NCI-H82 (cell line): Measurements from ENCODE around the gene GABBR2.
A peak's percentile ranks its signal among the peaks of the same experiment; 100 is the strongest.
"Not testable (repeated sequence)": the region's sequence is repeated elsewhere in the genome, so short reads cannot be mapped to it uniquely, and the experiment has no call there.

Source experiments
- DNase-seq: peaks from one replicate; lab custom pipeline; 2025; lab: John Stamatoyannopoulos, UW

Gene GABBR2

DNA sequence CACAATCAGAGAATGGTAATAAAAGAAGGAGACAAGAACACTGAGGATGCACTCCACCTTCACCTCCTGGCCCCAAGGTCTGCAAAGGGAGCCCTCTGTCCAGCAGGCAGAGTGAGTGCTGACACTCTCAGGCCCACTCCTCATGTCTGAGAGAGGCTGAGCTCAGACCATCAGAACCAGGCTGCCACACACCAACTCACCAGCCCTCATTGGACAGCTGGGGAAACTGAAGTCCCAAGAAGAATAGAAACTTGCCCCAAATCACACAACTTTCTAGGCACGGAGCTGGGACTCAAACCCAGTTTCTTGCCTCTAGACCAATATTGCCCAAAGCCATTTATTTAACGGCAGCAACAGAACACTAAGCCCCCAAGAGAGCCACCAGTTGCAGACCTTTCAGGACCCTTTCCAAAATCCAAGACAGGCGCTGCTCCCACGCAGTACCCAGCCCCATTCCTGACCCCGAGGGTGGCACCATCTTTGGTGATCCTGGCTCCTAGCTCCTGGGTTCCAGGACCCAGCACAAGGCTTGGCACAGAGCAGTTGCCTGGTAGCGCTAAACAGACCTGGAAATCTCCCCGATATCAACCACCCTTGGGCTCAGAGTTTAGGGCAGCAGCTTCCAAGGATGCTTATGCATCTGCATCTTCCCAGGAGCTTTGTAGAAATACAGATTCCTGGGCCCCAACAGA is 192.4 kb downstream of the GABBR2 start:
- DNase-seq = no peak

DNA sequence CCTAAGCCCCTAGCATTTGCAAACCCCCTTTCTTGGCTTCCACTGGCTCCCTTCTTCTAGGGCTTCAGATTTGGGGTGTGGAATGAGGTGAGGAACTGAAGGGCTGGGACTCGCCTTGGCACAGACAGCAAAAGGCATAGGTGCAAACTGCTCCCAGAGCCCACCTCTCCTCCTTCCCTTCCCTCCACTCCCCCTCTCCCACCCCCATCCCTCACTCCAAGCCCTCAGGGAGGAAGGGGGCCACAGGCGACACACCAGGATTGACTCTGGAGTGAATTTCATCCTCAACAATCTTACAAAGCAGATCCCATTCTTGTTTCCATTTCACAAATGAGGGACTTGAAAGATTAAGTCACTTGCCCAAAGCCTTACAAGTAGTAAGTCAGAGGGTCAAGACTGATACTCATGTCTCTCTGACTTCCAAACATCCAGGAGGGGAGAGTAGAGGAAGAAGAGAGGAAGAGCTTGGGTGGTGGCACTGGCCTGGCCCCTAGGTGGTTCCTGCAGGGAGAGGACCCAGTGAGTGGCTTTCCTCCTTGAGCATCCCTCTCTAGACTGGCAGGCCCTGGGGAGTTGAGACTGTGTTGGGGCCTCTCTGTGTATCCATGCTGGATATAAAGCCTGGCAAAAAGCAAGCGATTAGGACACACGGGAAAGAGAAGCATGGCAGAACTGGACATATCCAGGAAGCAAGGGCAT is 193.1 kb downstream of the GABBR2 start:
- DNase-seq = no peak

DNA sequence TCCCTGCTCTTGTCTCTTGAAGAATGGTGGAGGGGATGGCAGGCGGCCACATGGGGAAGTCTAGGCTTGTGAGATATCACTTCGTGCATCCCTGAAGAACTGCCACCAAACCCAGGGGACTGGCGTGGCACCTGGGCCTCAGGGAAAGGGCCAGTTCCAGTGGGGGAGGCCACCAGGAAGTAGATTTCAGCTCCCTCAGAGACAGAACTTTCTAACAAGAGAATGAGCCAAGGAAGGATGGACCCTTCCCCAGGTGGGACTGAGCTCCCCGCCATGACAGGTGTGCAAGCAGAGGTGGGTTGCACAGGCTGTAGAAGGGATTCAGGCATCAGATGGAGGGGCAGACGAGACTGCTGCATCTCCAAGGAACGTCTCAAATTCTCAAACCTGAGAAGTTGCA is 193.9 kb downstream of the GABBR2 start:
- DNase-seq = no peak

DNA sequence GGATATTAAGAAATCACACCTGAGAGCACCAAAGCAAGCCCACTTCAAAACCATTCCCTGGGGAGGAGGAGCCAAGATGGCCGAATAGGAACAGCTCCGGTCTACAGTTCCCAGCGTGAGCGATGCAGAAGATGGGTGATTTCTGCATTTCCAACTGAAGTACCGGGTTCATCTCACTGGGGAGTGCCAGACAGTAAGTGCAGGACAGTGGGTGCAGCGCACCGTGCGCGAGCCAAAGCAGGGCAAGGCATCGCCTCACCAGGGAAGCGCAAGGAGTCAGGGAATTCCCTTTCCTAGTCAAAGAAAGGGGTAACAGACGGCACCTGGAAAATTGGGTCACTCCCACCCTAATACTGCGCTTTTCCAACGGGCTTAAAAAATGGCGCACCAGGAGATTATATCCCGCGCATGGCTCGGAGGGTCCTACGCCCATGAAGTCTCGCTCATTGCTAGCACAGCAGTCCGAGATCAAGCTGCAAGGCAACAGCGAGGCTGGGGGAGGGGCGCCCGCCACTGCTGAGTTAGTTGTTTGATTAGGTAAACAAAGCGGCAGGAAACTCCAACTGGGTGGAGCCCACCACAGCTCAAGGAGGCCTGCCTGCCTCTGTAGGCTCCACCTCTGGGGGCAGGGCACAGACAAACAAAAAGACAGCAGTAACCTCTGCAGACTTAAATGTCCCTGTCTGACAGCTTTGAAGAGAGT is 200.4 kb downstream of the GABBR2 start:
- DNase-seq = not testable (repeated sequence)

DNA sequence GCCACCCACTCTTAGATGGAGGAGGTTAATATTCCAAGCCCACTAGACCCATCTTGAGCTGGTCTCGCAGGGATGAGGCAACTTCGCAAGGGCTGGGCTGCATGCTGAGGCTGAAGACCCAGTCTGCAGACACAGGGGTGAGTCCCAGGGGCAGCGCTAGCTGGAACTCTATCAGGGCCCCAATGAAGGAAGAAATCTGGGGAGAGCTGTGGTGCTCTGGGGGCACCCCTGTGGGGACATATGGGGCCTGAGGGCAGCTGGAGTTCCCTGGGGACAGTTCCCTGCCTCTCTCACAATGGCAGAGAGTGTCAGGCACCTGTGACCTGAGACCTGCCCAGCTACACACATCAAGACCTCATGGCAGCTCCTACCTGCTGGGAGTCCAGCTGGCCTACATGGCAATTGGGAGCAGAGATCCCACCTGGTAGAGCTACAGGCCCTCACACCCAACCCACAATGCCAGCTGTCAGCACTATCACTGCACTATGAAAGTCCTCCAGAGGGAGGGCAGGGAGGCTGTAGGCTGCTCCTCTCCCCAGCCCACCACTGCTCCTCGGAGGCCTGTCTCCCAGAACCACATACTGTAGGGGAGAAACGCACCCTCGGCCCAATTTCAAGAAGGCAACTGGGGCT is 202.2 kb downstream of the GABBR2 start:
- DNase-seq = no peak

DNA sequence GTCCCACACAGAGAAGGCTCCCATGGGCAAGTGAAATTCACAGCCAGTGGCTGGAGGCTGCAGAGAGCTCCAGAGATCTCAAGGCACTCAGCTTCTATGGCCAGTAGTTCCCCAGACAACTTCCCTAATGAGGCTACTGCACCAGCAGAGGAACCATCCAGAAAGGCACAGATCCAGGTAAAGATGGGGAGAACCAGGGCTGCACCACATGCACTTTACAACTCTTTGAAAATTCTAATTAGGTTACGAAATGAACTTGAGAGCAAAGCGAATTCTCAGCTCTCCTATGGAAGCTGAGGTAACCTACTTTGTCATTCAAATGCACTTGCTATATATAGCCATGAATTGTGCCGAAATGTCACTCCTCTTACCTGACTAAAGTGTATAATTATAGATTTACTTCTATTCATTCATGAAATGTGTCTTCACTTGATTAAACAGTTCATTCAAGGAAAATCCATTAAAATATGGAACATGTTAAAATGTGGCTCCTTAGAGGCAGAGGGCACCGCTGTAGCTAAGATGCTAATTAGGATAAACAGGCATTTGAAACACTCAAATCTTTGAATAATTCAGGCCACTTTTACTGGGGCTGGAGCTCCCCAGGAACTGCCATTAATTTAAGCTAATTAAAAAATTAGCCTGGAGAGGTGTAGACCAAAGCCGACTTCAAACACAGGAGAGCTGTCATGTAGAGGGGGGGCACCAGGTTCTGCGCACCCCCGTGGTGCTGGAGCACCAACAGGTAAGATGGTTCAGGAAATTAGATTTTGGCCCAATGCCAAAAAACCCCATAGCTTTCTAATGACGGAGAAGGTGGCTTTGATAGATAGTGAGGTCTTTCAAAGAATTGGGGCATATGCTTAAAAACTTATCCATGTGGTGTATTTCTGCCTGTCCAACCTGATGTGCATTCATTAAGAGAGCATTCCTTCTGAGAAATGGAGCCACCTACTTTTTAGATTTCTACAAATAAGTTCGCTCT is 204.1 kb downstream of the GABBR2 start:
- DNase-seq = peak; percentile 20

DNA sequence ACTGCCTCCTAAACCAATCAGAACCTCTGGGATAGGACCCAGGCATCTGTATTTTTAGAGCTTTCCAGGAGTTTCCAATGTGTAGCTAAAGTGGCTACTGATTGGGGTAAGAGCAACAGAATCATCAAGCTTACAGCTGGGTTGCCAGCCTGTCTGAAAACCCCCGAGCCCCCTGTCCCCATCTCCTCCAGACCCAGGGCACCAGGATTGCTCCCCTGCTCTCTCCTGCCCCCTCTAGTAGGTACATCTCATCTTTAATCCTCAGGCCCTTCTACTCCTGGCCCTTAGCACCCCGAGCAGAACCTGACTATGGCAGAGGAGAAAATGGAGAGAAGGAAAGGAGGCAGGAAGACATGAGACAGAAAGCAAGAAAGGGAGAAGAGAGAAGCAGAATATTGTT is 204.9 kb downstream of the GABBR2 start:
- no peak for DNase-seq

DNA sequence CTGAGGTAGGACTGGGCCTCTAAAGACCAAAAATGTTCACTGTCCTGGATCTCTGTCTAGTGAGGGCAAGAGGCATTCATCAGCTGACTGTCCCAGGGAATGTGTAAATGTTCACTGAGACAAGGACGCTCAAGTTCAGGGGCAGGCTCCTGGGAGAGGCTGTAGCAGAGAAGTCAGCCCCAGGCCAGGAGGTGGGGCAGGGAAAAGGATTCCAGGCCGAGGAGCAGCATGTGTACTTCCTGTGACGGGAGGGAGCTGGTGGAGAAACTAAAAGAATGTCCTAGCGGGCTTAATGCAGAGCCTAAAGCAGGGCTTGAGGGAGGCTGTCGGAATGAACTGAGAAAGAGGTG is 205.8 kb downstream of the GABBR2 start:
- no peak for DNase-seq

DNA sequence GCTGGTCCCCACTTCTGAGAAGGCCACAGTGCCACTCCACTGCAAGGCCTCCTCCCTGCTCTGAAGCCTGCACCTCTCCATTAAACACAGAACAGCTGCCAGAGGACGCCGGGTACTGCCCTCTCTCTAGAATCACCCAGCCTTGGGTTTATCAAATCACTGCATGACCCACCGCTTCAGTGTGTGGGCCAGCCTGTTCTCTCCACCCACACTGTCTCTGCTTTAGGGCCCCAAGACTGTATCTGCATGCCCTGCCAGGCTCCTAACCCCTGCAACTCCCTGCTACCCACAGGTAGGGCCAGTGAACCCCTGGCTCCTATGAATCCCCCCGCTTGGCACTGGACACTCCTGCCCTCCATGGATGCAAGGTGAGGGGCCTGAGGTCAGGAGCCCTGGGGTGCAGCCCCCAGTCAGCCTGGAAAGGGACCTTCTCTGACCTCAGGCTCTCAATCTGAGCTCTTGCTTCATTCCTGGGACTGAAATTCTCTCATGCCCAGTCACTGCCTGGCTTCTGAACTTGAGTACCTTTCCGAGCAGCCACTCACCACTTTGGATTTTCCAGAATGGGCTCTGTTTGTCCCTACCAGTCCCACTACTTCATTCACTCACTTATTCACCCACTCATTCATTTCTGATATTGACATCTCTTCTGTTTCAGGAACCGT is 206.3 kb downstream of the GABBR2 start:
- DNase-seq = no peak

DNA sequence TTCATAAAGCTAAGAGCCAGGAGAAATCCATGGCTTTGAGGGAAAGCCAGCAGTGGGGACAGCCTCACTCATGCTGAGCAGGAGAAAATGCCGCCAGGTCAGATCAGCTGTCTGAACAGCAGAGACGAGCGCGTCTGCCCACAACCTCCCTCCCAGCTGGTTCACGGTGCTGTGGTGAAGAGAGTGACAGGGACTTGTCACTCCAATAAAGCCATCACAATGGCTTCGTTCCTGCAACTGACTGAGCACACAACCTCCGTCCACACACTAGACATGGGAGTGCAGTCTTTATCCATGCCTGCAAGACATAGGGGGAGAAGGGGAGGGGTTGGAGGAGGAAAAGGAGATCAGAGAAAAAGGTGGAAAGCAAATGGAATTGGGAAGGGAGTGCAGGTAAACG is 206.9 kb downstream of the GABBR2 start:
- DNase-seq = no peak

DNA sequence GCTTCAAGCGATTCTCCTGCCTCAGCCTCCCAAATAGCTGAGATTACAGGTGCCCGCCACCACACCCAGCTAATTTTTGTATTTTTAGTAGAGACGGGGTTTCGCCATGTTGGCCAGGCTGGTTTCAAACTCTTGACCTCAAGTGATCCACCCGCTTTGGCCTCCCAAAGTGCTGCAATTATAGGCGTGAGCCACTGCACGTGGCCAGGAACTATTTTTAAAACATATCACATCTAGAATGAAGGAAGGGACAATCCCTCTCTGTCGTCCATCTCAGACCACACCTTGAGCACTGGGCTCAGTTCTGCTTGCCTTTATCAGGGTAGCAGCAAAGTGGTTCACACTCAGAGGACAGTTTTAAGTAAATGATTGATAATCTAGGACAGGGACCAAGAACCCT is 207.5 kb downstream of the GABBR2 start:
- not testable (repeated sequence) for DNase-seq

DNA sequence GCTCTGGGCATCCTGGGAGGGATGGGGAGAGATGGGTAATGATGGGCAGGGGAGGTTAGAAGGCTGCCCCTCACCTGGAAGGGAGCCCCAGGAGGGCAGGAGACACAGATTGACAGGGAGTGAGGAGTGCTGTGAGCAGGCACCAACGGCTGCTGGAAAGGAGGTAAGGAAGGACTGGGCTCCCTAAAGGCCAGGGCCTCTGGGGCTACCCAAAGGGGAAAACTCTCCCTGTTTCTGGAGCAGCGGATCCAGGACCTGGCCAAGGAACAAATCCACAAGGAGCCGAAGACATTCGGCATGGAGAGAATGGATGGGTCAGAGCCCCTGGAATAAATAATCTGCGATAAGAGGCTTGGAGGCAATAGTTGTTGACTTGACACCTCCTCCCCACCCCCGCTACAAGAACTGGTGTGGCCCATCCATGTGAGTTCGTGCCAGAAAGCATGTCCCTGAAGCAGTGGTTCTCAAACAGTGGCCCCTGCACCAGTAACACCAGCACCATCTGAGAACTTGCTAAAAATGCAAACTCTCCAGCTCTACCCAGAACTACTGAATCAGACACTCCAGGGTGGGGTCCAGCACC is 208.3 kb downstream of the GABBR2 start:
- no peak for DNase-seq

DNA sequence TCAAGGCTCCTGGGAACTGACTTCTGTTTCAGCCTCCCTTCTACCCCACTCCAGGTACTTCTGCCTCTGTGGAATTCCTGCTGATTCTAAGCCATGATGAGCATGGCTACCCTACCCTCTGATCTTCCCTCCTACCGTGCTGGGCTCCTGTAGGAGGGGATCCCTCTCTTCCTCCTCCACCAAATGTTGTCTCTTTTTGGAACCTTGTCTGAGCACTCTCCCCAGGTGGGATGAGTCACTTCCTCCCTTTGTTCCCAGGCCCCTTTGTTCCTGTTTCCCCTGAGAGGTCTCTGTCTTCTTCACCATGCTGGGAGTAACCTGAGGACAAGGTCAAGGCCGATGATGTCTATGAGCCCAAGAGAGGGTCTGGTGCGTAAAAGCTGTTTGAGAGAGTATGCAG is 213.2 kb downstream of the GABBR2 start:
- no peak for DNase-seq

DNA sequence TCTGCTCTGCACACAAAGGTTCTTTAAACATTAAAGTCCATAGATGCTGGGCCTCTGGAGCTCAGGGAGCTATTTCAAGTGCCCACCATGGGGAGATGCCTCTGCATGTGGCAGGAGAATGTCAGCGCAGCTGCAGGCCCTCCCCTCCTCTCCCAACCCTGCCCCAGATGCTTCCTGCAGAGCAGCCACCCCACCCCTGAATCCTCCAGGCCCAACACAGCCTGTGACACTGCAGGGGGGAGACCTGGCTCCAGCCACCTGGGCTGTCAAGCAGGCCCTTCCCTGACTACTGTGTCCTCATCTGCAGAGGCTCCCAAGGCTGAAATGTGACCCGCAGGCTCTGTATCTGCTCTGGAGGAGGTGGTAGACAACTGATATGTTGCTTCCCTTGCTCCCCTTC is 213.9 kb downstream of the GABBR2 start:
- no peak for DNase-seq

DNA sequence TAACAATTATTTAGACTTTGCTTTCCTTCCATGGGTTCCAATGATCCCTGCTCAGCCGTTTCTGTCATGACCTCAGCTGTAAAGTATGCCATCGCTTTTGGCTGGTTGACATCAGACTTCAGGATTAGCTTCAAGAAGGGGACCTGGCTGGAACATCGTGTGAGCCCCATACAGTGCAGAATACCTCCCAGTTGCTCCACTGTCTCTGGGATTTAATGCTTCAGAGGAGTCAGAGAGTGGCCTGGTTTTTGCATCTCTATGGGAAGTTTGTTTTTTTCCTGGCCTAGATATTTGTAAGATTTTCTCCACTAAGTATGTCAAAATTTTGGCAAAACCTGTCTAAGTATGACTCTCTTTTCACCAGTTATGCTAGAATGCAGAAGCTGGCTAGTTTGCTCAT is 216.9 kb downstream of the GABBR2 start:
- DNase-seq = no peak

DNA sequence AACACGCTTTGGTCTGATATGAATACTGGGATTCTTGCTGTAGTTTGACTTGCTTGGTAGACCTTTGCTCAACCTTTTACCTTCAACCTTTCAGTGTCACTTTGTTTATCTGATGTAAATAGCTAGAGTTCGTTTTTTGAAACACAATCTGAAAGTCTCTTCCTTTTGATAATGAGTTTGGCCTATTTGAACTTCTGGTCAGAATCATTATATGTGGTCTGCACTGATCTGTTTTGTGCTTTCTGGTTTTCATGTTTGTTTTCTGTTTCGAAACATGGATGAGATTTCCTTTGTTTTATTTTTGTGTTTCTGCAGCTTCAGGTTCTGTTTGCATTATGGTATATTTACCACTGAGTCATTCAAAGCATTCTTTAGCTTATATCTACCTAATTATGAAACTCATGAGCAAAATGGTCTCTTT is 217.5 kb downstream of the GABBR2 start:
- DNase-seq = no peak

DNA sequence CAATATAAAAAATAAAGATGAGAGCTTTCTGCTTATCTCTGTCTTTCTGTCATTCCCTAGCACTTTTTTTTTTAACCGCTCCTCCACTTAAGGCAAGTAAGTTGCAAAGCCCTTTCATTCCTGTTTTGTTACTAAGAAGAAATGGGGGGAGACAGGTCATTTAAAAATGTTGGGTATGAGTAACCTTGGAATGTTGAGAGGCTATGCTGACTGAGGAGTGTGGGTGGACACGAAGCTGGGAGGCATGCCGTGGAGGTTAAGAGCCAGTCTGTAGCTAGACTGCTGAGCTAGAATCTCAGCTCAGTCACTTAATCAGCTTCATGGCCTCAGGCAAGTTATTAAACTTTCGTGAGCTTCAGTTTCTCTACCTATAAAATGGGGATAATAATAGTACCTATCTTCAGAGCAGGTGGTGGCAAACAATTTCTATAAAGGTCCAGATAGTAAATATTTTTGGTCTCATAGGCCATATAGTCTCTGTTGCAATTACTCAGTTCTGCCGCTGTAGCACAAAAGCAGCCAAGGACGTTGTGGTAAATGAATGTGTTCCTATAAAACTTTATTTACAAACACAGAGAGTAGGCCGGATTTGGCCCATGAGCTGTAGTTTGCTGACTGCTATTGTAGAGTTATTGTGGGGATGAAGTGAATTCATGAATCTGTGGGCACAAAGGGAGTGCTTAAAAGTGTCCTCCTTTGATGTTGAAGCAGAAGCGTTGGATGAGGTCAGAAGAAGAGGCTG is 220.0 kb downstream of the GABBR2 start:
- DNase-seq = no peak

DNA sequence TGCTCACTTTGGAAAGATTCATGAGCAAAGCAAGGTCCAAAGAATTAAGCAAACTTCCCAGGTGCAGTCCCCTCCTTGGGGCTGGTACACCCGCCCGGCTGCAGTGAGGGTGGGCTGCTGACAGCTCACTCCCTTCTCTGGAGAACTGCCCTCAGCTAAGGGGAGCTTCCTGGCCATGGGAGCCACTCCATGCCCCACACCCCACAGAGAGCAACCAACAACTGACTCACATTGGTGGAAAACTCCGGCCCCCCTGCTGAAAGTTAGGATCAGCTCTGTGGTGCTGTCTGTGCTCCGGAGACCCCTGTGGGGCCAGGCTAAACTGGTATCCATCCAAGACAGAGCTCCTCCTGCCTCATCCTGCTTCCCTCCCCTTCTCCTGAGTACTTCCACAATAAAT is 223.0 kb downstream of the GABBR2 start:
- DNase-seq = no peak

DNA sequence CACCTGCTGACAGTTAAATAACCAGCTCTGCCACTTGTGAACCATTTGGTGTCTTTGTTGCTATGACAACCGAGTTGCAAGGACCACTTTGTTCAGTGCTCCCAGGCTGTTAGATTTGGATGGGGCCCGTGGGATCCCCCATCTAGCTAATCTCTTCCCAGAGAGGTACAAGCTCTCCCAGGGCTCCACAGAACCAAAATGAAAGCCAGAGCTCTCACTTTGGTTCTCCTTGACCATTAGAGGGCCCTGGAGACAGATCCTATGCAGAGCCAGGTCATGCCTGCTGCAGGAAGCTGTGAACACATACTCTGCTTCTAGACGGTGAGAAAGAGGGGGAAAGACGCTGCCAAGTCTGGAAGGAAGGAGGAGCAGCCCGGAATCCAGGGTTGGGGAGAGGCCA is 224.6 kb downstream of the GABBR2 start:
- no peak for DNase-seq

DNA sequence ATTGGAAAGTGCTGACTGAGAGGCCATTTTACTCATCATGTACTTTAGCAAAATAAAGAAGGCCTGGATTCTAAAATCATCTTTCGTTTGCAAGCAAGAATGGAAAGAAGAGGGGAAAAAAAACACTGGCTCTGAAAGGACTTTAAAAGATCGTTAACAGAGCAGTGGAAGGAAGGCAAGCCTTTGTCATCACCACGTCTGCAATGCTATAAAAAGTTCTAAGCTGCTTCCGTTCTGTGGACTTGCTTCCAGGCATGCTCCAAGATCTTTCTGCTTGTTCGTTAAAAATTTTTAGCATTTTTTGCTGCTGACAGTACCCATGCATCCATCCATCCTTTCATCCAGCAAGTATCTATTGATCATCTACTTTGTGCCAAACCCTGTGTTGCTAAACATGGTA is 226.5 kb downstream of the GABBR2 start:
- DNase-seq = no peak
